ENCODE results near the gene CLK3. TPM values are rescaled to one million over a fixed set of nuclear protein-coding genes. Genes with fewer than 3 reads are reported as not detected.

Gene CLK3
- polyA plus RNA-seq (2011; rRNA removed) (45.2 and 58.3 TPM in 2 replicates), polyA minus RNA-seq (2011; rRNA and poly(A)+ RNA removed) (70.9 and 140 TPM in 2 replicates)

DNA sequence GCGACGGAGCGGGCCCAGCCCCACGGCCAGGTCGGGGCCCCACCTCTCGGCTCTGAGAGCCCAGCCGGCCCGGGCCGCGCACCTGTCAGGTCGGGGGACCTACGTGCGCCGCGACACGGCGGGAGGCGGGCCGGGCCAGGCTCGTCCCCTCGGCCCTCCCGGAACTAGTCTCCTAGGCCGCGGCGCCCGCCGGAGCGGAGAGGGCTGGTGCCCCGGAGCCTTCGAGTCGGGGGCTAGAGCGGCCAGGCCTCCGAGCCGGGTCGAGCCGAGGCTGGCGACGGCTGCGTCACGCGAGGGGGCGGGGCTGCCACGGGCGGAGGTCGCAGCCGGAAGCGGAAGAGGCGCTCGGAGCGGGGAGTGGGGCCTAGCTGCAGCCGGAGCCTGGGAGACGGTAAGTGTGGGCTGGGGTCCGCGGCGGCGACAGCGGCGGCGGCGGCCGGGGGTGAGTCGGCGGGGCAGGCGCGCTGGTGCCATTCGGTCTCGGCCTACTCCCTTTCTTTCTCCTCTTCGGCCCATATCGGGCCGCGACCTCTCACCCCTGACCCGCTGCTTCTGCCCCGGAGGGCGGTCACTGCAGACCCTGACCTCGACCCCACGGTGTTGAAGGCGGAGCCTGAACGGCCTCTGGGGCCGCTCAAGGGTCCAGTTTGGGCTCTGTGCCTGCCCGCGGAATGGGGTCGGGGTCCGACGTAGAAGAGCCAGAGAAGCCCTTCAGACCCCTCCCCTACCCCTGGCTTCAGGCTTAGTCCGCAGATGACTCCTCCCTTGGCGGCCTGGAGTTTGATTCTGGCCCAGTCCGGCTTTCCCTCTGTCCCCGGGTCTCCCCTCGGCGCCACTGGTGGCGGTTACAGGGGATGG lies at the start of gene CLK3:
Gene CLK3, plus strand, starts transcription at position 329 of the 858 bp plus-strand sequence. CDS start 3,361 bp downstream, outside the sequence.
- ChIA-PET CTCF (interaction anchor here (1.0 to 13.7 kb wide), 9 partner anchors 9 to 248 kb away, joined by 3 to 135 read pairs (median 5); partner anchors contain the start of gene CYP11A1), POLR2A (interaction anchor here (0.7 to 0.9 kb wide), 2 partner anchors 75 to 237 kb away, joined by 4 to 7 read pairs; partner anchors contain the start of gene ARID3B)
- Histone ChIP-seq H3K4me3 (ENCODE audit: low read depth, low read length) (peak within 1 kb of the TSS; percentile 98), H3K27me3 (ENCODE audit: control insufficient read depth, insufficient read depth, low read length) (no peaks in the 10 kb centered on the region), H3K36me3 (ENCODE audit: control insufficient read depth, insufficient read depth, low read length) (peaks cover 14% of the 10 kb centered on the region)
- DNase-seq (ENCODE audit: low read depth) = peak; percentile 49
- TF ChIP-seq, protein P1, sequence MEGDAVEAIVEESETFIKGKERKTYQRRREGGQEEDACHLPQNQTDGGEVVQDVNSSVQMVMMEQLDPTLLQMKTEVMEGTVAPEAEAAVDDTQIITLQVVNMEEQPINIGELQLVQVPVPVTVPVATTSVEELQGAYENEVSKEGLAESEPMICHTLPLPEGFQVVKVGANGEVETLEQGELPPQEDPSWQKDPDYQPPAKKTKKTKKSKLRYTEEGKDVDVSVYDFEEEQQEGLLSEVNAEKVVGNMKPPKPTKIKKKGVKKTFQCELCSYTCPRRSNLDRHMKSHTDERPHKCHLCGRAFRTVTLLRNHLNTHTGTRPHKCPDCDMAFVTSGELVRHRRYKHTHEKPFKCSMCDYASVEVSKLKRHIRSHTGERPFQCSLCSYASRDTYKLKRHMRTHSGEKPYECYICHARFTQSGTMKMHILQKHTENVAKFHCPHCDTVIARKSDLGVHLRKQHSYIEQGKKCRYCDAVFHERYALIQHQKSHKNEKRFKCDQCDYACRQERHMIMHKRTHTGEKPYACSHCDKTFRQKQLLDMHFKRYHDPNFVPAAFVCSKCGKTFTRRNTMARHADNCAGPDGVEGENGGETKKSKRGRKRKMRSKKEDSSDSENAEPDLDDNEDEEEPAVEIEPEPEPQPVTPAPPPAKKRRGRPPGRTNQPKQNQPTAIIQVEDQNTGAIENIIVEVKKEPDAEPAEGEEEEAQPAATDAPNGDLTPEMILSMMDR (IDR thresholded peaks at IDR 0.05; ENCODE audit: insufficient read depth, low read depth, low read length) = no peak

DNA sequence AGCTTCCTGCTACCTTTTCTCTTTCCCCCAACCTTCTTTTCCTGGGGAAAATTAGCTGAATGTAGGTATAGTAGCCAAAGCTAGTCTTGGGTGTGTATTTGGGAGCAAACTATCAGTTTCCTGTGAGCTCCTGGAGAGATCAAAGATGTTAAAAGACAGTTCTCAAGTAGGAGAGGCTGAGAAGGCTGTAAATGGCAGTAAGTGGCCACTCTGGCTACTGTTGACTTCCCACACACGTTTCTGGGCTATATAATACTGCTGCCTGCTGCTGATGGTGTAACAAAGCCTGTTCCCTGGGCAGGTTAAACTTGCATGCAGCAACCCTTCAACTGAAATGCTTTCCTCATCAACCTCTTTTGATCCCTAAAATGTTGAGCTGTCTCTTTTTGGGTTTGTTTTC lies 47.0 kb upstream of the CLK3 start:
- TF ChIP-seq, protein P1 (IDR thresholded peaks at IDR 0.05; ENCODE audit: insufficient read depth, low read depth, low read length) = no peak
- CTCF ChIA-PET = interaction anchor here (1.2 kb wide), 1 partner anchor 8 kb away, joined by 4 read pairs; no protein-coding TSS in a partner anchor
- no peak for DNase-seq (ENCODE audit: low read depth)

DNA sequence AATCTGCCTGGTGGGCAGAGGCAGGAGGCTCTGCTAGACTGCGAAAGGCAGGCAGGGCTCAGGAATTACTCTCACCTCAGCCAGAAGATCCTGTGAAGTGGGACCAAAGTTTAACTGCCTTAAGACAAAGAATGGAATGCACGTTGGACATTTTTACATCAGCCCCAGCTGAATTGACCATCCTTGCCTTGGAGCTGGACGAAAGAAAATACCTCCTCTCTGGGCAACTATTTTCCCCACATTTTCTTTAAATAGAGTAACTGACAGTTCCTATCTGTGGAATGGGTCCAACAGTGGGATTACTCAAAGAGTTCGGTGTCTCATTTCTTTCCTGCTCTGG lies 45.9 kb upstream of the CLK3 start:
- ChIA-PET CTCF (interaction anchor here (0.6 to 1.2 kb wide), 2 partner anchors 19 to 200 kb away, joined by 3 read pairs; no protein-coding TSS in a partner anchor), POLR2A (no interaction called here)
- no peak for DNase-seq (ENCODE audit: low read depth)
- Histone ChIP-seq H3K4me3 (ENCODE audit: low read depth, low read length) (no peak overlapping the region), H3K27me3 (ENCODE audit: control insufficient read depth, insufficient read depth, low read length) (no peaks in the 10 kb centered on the region), H3K36me3 (ENCODE audit: control insufficient read depth, insufficient read depth, low read length) (no peaks in the 10 kb centered on the region; the same call in 1 of the 2 replicates)
- TF ChIP-seq, protein P1 (IDR thresholded peaks at IDR 0.05; ENCODE audit: insufficient read depth, low read depth, low read length) = no peak

More for the DNA sequence above, 47.0 kb upstream of the CLK3 start:
- POLR2A ChIA-PET = no interaction called here
- no peak overlapping the region for H3K4me3 ChIP-seq (ENCODE audit: low read depth, low read length)
- H3K27me3 ChIP-seq (ENCODE audit: control insufficient read depth, insufficient read depth, low read length) = no peaks in the 10 kb centered on the region
- no peaks in the 10 kb centered on the region for H3K36me3 ChIP-seq (ENCODE audit: control insufficient read depth, insufficient read depth, low read length)

DNA sequence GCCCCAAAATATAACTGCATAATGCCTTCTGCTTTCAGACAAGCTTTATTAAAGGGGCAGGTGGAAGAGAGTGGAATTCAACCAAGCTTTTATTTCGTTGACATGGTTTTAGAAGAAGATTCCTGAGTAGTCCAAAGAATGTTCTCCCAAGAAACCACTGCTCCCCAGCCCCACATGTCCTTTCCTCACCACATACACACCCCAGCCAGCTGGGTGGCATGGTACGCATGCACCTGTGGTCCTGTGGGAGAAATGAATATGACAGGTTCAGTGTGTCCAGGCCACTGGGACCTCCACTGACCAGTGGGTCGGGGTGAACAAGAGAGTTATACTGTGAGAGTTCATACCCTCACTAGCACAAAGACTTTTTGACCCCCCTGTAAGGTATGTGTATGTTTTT lies 44.4 kb upstream of the CLK3 start:
- TF ChIP-seq, protein P1 (IDR thresholded peaks at IDR 0.05; ENCODE audit: insufficient read depth, low read depth, low read length) = no peak
- ChIA-PET CTCF (interaction anchor here (0.7 to 0.9 kb wide), 2 partner anchors 35 to 200 kb away, joined by 3 read pairs; no protein-coding TSS in a partner anchor), POLR2A (no interaction called here)
- DNase-seq (ENCODE audit: low read depth) = no peak
- H3K36me3 ChIP-seq (ENCODE audit: control insufficient read depth, insufficient read depth, low read length) = no peaks in the 10 kb centered on the region; the same call in 1 of the 2 replicates
- no peaks in the 10 kb centered on the region for H3K27me3 ChIP-seq (ENCODE audit: control insufficient read depth, insufficient read depth, low read length)
- no peak overlapping the region for H3K4me3 ChIP-seq (ENCODE audit: low read depth, low read length)

DNA sequence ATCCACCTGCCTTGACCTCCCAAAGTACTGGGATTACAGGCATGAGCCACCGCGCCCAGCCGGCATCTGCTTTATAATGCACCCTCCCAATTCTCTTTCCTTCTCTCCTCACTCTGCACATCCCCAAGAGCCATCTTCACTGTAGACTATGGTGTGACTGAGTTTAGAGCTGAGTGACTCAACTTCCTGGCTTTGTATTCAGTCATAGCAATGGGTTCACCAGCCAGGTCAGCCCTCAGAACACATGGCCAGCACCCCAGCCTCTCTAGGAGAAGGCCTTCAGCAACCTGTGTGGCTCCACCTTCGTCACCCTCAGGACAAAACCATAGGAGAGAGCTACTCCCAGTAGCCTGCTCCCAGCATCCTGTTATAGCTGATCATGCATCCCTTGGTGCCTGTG lies 41.6 kb upstream of the CLK3 start:
- DNase-seq (ENCODE audit: low read depth) = no peak

More for the DNA sequence above, 41.6 kb upstream of the CLK3 start:
- Histone ChIP-seq H3K27me3 (ENCODE audit: control insufficient read depth, insufficient read depth, low read length) (no peaks in the 10 kb centered on the region), H3K4me3 (ENCODE audit: low read depth, low read length) (no peak overlapping the region), H3K36me3 (ENCODE audit: control insufficient read depth, insufficient read depth, low read length) (peaks cover 4% of the 10 kb centered on the region; the same call in 1 of the 2 replicates)
- CTCF ChIA-PET = no interaction called here
- TF ChIP-seq, protein P1 (IDR thresholded peaks at IDR 0.05; ENCODE audit: insufficient read depth, low read depth, low read length) = no peak
- POLR2A ChIA-PET = no interaction called here

Data from BJ (cell line).